HG03469 (cell line): ENCODE measurements around the gene SEZ6L.

Experiments used
- ATAC-seq: cut with Tn5 transposase; IDR thresholded peaks from one replicate; pipeline ENCODE4 v1.9.1; 2021; ENCODE audit warnings: mild to moderate bottlenecking, moderate library complexity, moderate number of reproducible peaks; ENCODE audit not compliant: unreplicated experiment

SEZ6L gene

GRCh38 chr22:26327306-26327705, 158.0 kb downstream of the SEZ6L start:
- no peak for ATAC-seq

GRCh38 chr22:26328221-26328620, 159.0 kb downstream of the SEZ6L start:
- no peak for ATAC-seq

- ATAC-seq = no peak
Measured at GRCh38 chr22:26330971-26331625, 161.8 kb downstream of the SEZ6L start.

- no peak for ATAC-seq
Measured at GRCh38 chr22:26333088-26333800, 164.0 kb downstream of the SEZ6L start.

- no peak for ATAC-seq
Measured at GRCh38 chr22:26334232-26334631, 165.0 kb downstream of the SEZ6L start.

- no peak for ATAC-seq
Measured at GRCh38 chr22:26336773-26337172, 167.5 kb downstream of the SEZ6L start.

GRCh38 chr22:26339755-26340154, 170.5 kb downstream of the SEZ6L start:
- no peak for ATAC-seq

GRCh38 chr22:26342745-26343410, 173.6 kb downstream of the SEZ6L start:
- ATAC-seq = no peak

- ATAC-seq = no peak
Measured at GRCh38 chr22:26345496-26345895, 176.2 kb downstream of the SEZ6L start.

- no peak for ATAC-seq
Measured at GRCh38 chr22:26348810-26349526, 179.7 kb downstream of the SEZ6L start.

- ATAC-seq = no peak
Measured at GRCh38 chr22:26354707-26355106, 185.4 kb downstream of the SEZ6L start.

- ATAC-seq = no peak
Measured at GRCh38 chr22:26357281-26357680, 188.0 kb downstream of the SEZ6L start.

- ATAC-seq = no peak
Measured at GRCh38 chr22:26357813-26358212, 188.6 kb downstream of the SEZ6L start.

GRCh38 chr22:26359156-26359555, 189.9 kb downstream of the SEZ6L start:
- no peak for ATAC-seq

- no peak for ATAC-seq
Measured at GRCh38 chr22:26360169-26360885, 191.1 kb downstream of the SEZ6L start.

GRCh38 chr22:26362471-26362870, 193.2 kb downstream of the SEZ6L start:
- no peak for ATAC-seq

- ATAC-seq = no peak
Measured at GRCh38 chr22:26364066-26365015, 195.1 kb downstream of the SEZ6L start.

GRCh38 chr22:26367402-26368245, 198.4 kb downstream of the SEZ6L start:
- ATAC-seq = no peak

GRCh38 chr22:26372890-26373289, 203.6 kb downstream of the SEZ6L start:
- ATAC-seq = no peak
